Caco-2 (cell line): ENCODE measurements around the gene DIRAS2. TPM values are rescaled to one million over a fixed set of nuclear protein-coding genes. Genes with fewer than 3 reads are reported as not detected.

Source experiments
- BruUV-seq: library from RNA; stranded (reverse); fragments of 400-500 nt; replicated peaks from 2 replicates; lab custom pipeline; 2021; lab: Mats Ljungman, UMichigan
- CTCF ChIA-PET: fragments of 300-600 bp; sonication (Branson Sonifier 250); formaldehyde crosslinking; loops from one replicate; lab custom pipeline; 2022; ENCODE audit warnings: antibody characterized with exemption; lab: Charles Lee
- POLR2A ChIA-PET: fragments of 300-600 bp; sonication (Branson Sonifier 250); formaldehyde crosslinking; loops from one replicate; lab custom pipeline; 2022; ENCODE audit warnings: antibody characterized with exemption; lab: Charles Lee
- DNase-seq, 2 experiments: peaks; one replicate each; pipeline versions ENCODE4 v3.0.0 to v3.0.0-alpha.2; 2020 to 2022
- H3K27me3 ChIP-seq: replicated peaks from 2 replicates; pipeline ENCODE4 v1.6.0; 2011; ENCODE audit warnings: low read length; ENCODE audit not compliant: control insufficient read depth, insufficient read depth
- H3K36me3 ChIP-seq: 2 replicates; pipeline ENCODE4 v1.5.1; 2011; ENCODE audit warnings: low read length; ENCODE audit not compliant: control insufficient read depth, insufficient read depth
- H3K4me1 ChIP-seq: fragments of 250-450 bp; sonication (Bioruptor Pico); 2 replicates; pipeline ENCODE4 v1.5.1; 2020; ENCODE audit warnings: mild to moderate bottlenecking
- H3K4me3 ChIP-seq: 2 replicates; pipeline ENCODE4 v1.5.1; 2011; ENCODE audit warnings: low read depth, mild to moderate bottlenecking, control low read depth, low read length
- H3K9me3 ChIP-seq: fragments of 250-450 bp; sonication (Bioruptor Pico); 2 replicates; pipeline ENCODE4 v1.5.1; 2020; ENCODE audit warnings: mild to moderate bottlenecking, moderate library complexity
- H3K27ac Mint-ChIP-seq: one replicate; pipeline ENCODE4 v1.8.0; 2022; ENCODE audit warnings: mixed read lengths; ENCODE audit not compliant: unreplicated experiment
- H3K27me3 Mint-ChIP-seq: one replicate; pipeline ENCODE4 v1.8.0; 2022; ENCODE audit warnings: mixed read lengths; ENCODE audit not compliant: insufficient read depth, unreplicated experiment
- H3K36me3 Mint-ChIP-seq: one replicate; pipeline ENCODE4 v1.8.0; 2022; ENCODE audit warnings: mild to moderate bottlenecking, mixed read lengths; ENCODE audit not compliant: insufficient read depth, unreplicated experiment
- H3K4me1 Mint-ChIP-seq: one replicate; pipeline ENCODE4 v1.8.0; 2022; ENCODE audit warnings: low read depth, mixed read lengths; ENCODE audit not compliant: unreplicated experiment
- H3K4me3 Mint-ChIP-seq: one replicate; pipeline ENCODE4 v1.8.0; 2022; ENCODE audit warnings: mild to moderate bottlenecking, moderate library complexity, mixed read lengths; ENCODE audit not compliant: unreplicated experiment
- H3K9me3 Mint-ChIP-seq: one replicate; pipeline ENCODE4 v1.8.0; 2022; ENCODE audit warnings: mixed read lengths; ENCODE audit not compliant: unreplicated experiment
- intact Hi-C: fragments of 100-400 bp; cut with micrococcal nuclease; formaldehyde crosslinking; loops from one replicate; pipeline ENCODE4 v1.10.0; 2022; ENCODE audit not compliant: unreplicated experiment
- total RNA-seq: library from RNA; stranded (reverse); gene quantifications from 2 replicates; pipeline ENCODE4 v1.2.3, GENCODE V29; 2022
- TF ChIP-seq, protein P1 (sequence below), 2 experiments: fragments of 200-600 bp in 1 of 2; IDR thresholded peaks; 1 replicate in 1 of 2; 2 replicates in 1 of 2; pipeline versions ENCODE4 v1.5.1 to v1.8.0; 2011 to 2022; ENCODE audit warnings: antibody characterized with exemption in 1 of 2, control low read depth in 1 of 2, inconsistent platforms in 1 of 2, low read depth in 1 of 2, low read length in 1 of 2, mild to moderate bottlenecking in 1 of 2, moderate library complexity in 1 of 2; ENCODE audit not compliant: insufficient read depth in 1 of 2, severe bottlenecking in 1 of 2, unreplicated experiment in 1 of 2

Gene DIRAS2
- total RNA-seq, 1 experiment from 2014 or later, result 0.09 TPM

- Histone ChIP-seq H3K9me3 (no peaks in the 10 kb centered on the region), H3K27me3 (no peaks in the 10 kb centered on the region), H3K36me3 (no peaks in the 10 kb centered on the region), H3K4me3 (no peak overlapping the region), H3K4me1 (no peaks in the 10 kb centered on the region)
- no peak overlapping the region for H3K27ac Mint-ChIP-seq
- BruUV-seq, result no TSS peak
- ChIA-PET CTCF (no interaction called here), POLR2A (no interaction called here)
- no peak for DNase-seq
- no peaks in the 10 kb centered on the region for H3K36me3 Mint-ChIP-seq
- H3K4me3 Mint-ChIP-seq, result no peak overlapping the region
- intact Hi-C loops, result no loop called here
- H3K4me1 Mint-ChIP-seq, result no peaks in the 10 kb centered on the region
- H3K27me3 Mint-ChIP-seq, result no peaks in the 10 kb centered on the region
- peaks cover 2% of the 10 kb centered on the region for H3K9me3 Mint-ChIP-seq
- TF ChIP-seq, protein P1, sequence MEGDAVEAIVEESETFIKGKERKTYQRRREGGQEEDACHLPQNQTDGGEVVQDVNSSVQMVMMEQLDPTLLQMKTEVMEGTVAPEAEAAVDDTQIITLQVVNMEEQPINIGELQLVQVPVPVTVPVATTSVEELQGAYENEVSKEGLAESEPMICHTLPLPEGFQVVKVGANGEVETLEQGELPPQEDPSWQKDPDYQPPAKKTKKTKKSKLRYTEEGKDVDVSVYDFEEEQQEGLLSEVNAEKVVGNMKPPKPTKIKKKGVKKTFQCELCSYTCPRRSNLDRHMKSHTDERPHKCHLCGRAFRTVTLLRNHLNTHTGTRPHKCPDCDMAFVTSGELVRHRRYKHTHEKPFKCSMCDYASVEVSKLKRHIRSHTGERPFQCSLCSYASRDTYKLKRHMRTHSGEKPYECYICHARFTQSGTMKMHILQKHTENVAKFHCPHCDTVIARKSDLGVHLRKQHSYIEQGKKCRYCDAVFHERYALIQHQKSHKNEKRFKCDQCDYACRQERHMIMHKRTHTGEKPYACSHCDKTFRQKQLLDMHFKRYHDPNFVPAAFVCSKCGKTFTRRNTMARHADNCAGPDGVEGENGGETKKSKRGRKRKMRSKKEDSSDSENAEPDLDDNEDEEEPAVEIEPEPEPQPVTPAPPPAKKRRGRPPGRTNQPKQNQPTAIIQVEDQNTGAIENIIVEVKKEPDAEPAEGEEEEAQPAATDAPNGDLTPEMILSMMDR (IDR thresholded peaks at IDR 0.05; ENCODE audit: insufficient read depth in 1 of 2, low read depth in 1 of 2, low read length in 1 of 2, severe bottlenecking in 1 of 2, unreplicated experiment in 1 of 2), result no peak
Observed at GRCh38 chr9:90562229-90562628, 80.4 kb downstream of the DIRAS2 start.

Other genes with a start within 250 kb of the DIRAS2 start
- 4.6 and 5.3 TPM in 2 replicates for gene SYK, start 159.0 kb upstream of the DIRAS2 start, total RNA-seq